Osteocyte (in vitro differentiated cells): ENCODE results near the gene C20orf204. TPM values are rescaled to one million over a fixed set of nuclear protein-coding genes. Genes with fewer than 3 reads are reported as not detected.

ENCODE experiments used
- DNase-seq: peaks from one replicate; pipeline ENCODE4 v3.0.0; 2021; ENCODE audit warnings: mixed read lengths; ENCODE audit not compliant: unreplicated experiment; ENCODE audit errors: extremely low spot score
- H3K27ac Mint-ChIP-seq: one replicate; pipeline ENCODE4 v1.8.0; 2021; ENCODE audit warnings: mild to moderate bottlenecking, mixed read lengths; ENCODE audit not compliant: unreplicated experiment
- H3K27me3 Mint-ChIP-seq: one replicate; pipeline ENCODE4 v1.8.0; 2021; ENCODE audit warnings: mixed read lengths; ENCODE audit not compliant: unreplicated experiment
- H3K36me3 Mint-ChIP-seq: one replicate; pipeline ENCODE4 v1.8.0; 2021; ENCODE audit warnings: mixed read lengths; ENCODE audit not compliant: unreplicated experiment
- H3K4me1 Mint-ChIP-seq: one replicate; pipeline ENCODE4 v1.8.0; 2021; ENCODE audit warnings: mixed read lengths; ENCODE audit not compliant: unreplicated experiment
- H3K4me3 Mint-ChIP-seq: one replicate; pipeline ENCODE4 v1.8.0; 2021; ENCODE audit warnings: mild to moderate bottlenecking, moderate library complexity, mixed read lengths; ENCODE audit not compliant: unreplicated experiment
- H3K9me3 Mint-ChIP-seq: one replicate; pipeline ENCODE4 v1.8.0; 2021; ENCODE audit warnings: mixed read lengths; ENCODE audit not compliant: unreplicated experiment
- CTCF ChIP-seq: fragments of 200-600 bp; sonication (generic); IDR thresholded peaks from 2 replicates; pipeline ENCODE4 v1.5.0; 2021; ENCODE audit warnings: antibody characterized with exemption, mild to moderate bottlenecking, moderate library complexity
- total RNA-seq: library from RNA; stranded (reverse); gene quantifications from 2 replicates; pipeline ENCODE4 v1.2.1, GENCODE V29; 2021

Gene C20orf204
- total RNA-seq, 1 donor from 2014 or later: 1.3 TPM

- H3K27ac Mint-ChIP-seq: no peak overlapping the region
- H3K27me3 Mint-ChIP-seq: no peaks in the 10 kb centered on the region
- no peak overlapping the region for H3K4me3 Mint-ChIP-seq
- no peak for TF ChIP-seq CTCF
- H3K36me3 Mint-ChIP-seq: peaks cover 48% of the 10 kb centered on the region
- no peaks in the 10 kb centered on the region for H3K4me1 Mint-ChIP-seq
- no peak for DNase-seq
- no peaks in the 10 kb centered on the region for H3K9me3 Mint-ChIP-seq
Observed at GRCh38 chr20:64015635-64016034, 20.3 kb upstream of the C20orf204 start.

GRCh38 chr20:64021124-64021975 lies 14.6 kb upstream of the C20orf204 start:
- no peak for DNase-seq
- H3K9me3 Mint-ChIP-seq: no peaks in the 10 kb centered on the region
- no peak overlapping the region for H3K27ac Mint-ChIP-seq
- no peak for TF ChIP-seq CTCF
- peaks cover 48% of the 10 kb centered on the region for H3K36me3 Mint-ChIP-seq
- no peaks in the 10 kb centered on the region for H3K27me3 Mint-ChIP-seq
- no peaks in the 10 kb centered on the region for H3K4me1 Mint-ChIP-seq
- no peak overlapping the region for H3K4me3 Mint-ChIP-seq

GRCh38 chr20:64022671-64023360 lies 13.2 kb upstream of the C20orf204 start:
- no peak overlapping the region for H3K4me3 Mint-ChIP-seq
- H3K9me3 Mint-ChIP-seq: no peaks in the 10 kb centered on the region
- H3K27me3 Mint-ChIP-seq: no peaks in the 10 kb centered on the region
- H3K4me1 Mint-ChIP-seq: no peaks in the 10 kb centered on the region
- peaks cover 46% of the 10 kb centered on the region for H3K36me3 Mint-ChIP-seq
- no peak overlapping the region for H3K27ac Mint-ChIP-seq
- DNase-seq: no peak
- no peak for TF ChIP-seq CTCF

GRCh38 chr20:64023361-64024140 lies 12.4 kb upstream of the C20orf204 start:
- no peaks in the 10 kb centered on the region for H3K27me3 Mint-ChIP-seq
- H3K27ac Mint-ChIP-seq: no peak overlapping the region
- no peaks in the 10 kb centered on the region for H3K4me1 Mint-ChIP-seq
- H3K9me3 Mint-ChIP-seq: no peaks in the 10 kb centered on the region
- H3K36me3 Mint-ChIP-seq: peaks cover 47% of the 10 kb centered on the region
- no peak for DNase-seq
- TF ChIP-seq CTCF: no peak
- no peak overlapping the region for H3K4me3 Mint-ChIP-seq
